Mesothelial cell of epicardium (in vitro differentiated cells): ENCODE results near the gene AARS2. TPM values are rescaled to one million over a fixed set of nuclear protein-coding genes. Genes with fewer than 3 reads are reported as not detected.

ENCODE experiments used
- DNase-seq, 2 experiments: peaks; one replicate each; pipeline ENCODE4 v3.0.0; 2021; ENCODE audit warnings: low spot score in 2 of 2; ENCODE audit not compliant: unreplicated experiment in 2 of 2
- H3K27ac Mint-ChIP-seq: 2 replicates; pipeline ENCODE4 v1.8.0; 2021; ENCODE audit warnings: mixed read lengths
- H3K27me3 Mint-ChIP-seq: 2 replicates; pipeline ENCODE4 v1.8.0; 2021; ENCODE audit warnings: low read depth, mixed read lengths
- H3K36me3 Mint-ChIP-seq: 2 replicates; pipeline ENCODE4 v1.8.0; 2021; ENCODE audit warnings: mixed read lengths
- H3K4me1 Mint-ChIP-seq: 2 replicates; pipeline ENCODE4 v1.8.0; 2021; ENCODE audit warnings: mixed read lengths
- H3K4me3 Mint-ChIP-seq: 2 replicates; pipeline ENCODE4 v1.8.0; 2021; ENCODE audit warnings: mild to moderate bottlenecking, moderate library complexity, mixed read lengths
- H3K9me3 Mint-ChIP-seq: 2 replicates; pipeline ENCODE4 v1.8.0; 2021; ENCODE audit warnings: mixed read lengths
- total RNA-seq: library from RNA; stranded (reverse); gene quantifications from 3 replicates; pipeline ENCODE4 v1.2.1, GENCODE V29; 2021
- TF ChIP-seq, protein P1 (sequence below): fragments of 200-600 bp; sonication (generic); IDR thresholded peaks from one replicate; pipeline ENCODE4 v1.5.0; 2021; ENCODE audit warnings: antibody characterized with exemption; ENCODE audit not compliant: unreplicated experiment

AARS2 gene
- total RNA-seq, 1 donor from 2014 or later = 33.4 TPM

DNA sequence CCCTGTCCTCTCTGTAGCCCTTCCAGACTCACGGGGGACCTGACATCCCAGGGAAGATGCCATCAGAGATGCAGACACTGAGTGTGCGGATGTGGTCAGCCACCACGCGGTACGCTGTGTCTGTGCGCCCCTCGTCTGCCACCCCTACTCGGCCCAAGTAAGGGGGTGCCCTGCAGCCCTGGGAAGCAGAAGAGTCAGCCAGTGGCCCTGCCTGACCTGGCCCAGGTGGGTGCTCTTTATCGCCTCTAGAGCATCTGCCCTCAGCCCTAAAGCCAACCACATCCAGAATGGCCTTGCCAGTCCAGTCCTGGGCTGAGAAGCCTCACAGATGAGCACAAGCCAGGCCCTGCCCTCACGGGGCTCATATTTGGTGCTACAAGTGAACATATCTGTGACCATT lies 5.9 kb downstream of the AARS2 start:
- no peak for DNase-seq
- H3K27me3 Mint-ChIP-seq = no peaks in the 10 kb centered on the region
- H3K4me3 Mint-ChIP-seq = no peak overlapping the region
- peaks cover 31% of the 10 kb centered on the region for H3K36me3 Mint-ChIP-seq
- no peaks in the 10 kb centered on the region for H3K9me3 Mint-ChIP-seq
- TF ChIP-seq, protein P1, sequence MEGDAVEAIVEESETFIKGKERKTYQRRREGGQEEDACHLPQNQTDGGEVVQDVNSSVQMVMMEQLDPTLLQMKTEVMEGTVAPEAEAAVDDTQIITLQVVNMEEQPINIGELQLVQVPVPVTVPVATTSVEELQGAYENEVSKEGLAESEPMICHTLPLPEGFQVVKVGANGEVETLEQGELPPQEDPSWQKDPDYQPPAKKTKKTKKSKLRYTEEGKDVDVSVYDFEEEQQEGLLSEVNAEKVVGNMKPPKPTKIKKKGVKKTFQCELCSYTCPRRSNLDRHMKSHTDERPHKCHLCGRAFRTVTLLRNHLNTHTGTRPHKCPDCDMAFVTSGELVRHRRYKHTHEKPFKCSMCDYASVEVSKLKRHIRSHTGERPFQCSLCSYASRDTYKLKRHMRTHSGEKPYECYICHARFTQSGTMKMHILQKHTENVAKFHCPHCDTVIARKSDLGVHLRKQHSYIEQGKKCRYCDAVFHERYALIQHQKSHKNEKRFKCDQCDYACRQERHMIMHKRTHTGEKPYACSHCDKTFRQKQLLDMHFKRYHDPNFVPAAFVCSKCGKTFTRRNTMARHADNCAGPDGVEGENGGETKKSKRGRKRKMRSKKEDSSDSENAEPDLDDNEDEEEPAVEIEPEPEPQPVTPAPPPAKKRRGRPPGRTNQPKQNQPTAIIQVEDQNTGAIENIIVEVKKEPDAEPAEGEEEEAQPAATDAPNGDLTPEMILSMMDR = no peak
- H3K27ac Mint-ChIP-seq = no peak overlapping the region
- H3K4me1 Mint-ChIP-seq = peaks cover 6% of the 10 kb centered on the region

DNA sequence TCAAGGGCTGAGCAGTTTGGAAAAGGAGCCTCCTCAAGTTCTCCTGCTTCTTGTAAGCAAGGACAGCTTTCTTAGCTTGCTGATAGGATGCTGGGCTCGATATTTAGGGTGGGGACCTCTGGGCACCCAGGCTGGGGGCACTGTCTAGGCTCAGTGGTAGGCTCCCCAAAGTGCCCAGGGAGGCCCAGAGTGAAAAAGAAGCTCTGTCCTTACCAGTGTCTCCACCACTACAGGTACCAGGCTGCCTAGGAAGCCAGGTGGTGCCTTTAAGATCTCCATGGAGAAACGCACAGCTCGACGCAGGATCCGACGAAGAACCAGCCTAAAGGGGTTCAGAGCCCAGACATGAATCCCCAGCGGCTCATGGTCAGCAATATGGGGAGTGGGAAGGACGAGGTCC lies 6.4 kb downstream of the AARS2 start:
- no peaks in the 10 kb centered on the region for H3K9me3 Mint-ChIP-seq
- no peak overlapping the region for H3K4me3 Mint-ChIP-seq
- peaks cover 31% of the 10 kb centered on the region for H3K36me3 Mint-ChIP-seq

DNA sequence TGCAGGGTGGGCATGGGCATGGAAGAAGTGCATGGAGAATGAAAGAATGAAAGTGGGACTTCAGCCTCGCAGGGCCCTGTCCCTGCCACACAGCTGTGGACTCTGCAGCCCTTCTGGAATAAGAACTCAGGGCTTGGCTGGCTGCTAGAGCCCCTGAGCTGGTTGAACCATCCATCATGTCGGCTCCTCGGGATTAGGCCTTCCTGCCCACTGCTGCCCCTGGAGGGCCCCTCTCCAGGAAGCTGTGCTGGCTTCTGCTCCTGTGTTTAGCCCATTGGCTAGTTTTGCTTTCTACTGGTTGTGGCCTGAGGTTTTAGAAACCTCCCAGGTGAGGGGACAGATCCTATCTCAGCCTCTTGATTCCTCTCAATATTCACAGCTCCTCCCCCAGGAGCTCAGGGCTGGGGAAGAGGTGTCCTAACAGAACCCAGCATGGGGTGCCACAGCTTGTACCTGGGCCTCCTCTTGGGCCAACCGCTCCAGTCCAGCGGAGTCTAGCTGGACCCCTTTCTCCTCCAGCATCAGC lies 7.9 kb downstream of the AARS2 start:
- no peaks in the 10 kb centered on the region for H3K4me1 Mint-ChIP-seq
- DNase-seq = no peak
- H3K4me3 Mint-ChIP-seq = no peak overlapping the region
- TF ChIP-seq, protein P1 = no peak
- no peaks in the 10 kb centered on the region for H3K9me3 Mint-ChIP-seq
- peaks cover 33% of the 10 kb centered on the region for H3K36me3 Mint-ChIP-seq
- no peaks in the 10 kb centered on the region for H3K27me3 Mint-ChIP-seq
- no peak overlapping the region for H3K27ac Mint-ChIP-seq

More for the DNA sequence above, 6.4 kb downstream of the AARS2 start:
- Mint-ChIP-seq H3K4me1 (peaks cover 1% of the 10 kb centered on the region), H3K27me3 (no peaks in the 10 kb centered on the region), H3K27ac (no peak overlapping the region)
- no peak for DNase-seq
- TF ChIP-seq, protein P1 = no peak

DNA sequence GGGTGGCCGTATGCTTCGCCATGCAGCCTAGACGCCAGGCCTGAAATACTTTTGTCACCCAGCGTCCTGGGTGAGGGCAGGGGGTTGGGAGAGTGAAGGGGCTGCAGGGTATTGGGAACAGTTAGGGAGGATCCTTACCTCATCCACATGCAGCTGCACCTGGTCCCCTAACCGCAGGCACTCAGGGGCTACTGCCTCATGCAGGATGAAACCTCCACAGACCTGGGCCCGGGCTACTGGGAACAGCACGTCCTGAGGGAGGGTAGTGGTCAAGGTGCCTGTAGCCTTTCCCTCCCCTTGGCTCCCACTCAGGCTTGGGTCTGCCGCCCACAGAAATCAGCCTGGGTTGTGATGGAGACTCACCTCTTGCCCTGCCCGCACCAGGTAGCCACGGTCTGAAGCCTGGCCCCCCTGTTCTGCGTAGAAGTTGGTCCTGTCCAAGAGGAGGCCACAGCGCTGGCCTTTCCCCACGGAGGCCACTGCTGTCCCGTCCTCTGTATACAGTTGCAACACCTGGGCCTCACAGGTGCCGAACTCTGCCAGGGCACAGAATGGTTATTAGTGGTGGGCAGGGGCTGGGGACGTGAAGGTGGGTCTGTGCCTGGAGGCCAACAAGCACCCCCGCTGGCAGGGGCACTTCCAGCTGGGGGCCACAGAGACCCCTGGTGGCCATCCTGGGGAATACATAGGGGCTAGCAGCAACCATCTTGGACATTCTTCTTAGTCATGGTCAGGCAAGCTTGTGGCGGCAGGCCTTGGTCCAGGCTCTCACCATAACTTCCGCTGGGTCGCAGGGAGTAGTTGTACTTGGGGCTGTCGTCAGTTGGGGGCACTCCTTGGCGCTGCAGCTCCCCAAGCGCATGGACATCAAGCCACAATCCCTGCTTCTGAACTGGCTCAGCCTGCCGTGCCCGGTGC lies 8.6 kb downstream of the AARS2 start:
- Mint-ChIP-seq H3K4me1 (no peaks in the 10 kb centered on the region), H3K27me3 (no peaks in the 10 kb centered on the region), H3K9me3 (no peaks in the 10 kb centered on the region), H3K36me3 (peaks cover 32% of the 10 kb centered on the region), H3K27ac (no peak overlapping the region), H3K4me3 (no peak overlapping the region)
- TF ChIP-seq, protein P1 = peak; percentile 80
- no peak for DNase-seq

DNA sequence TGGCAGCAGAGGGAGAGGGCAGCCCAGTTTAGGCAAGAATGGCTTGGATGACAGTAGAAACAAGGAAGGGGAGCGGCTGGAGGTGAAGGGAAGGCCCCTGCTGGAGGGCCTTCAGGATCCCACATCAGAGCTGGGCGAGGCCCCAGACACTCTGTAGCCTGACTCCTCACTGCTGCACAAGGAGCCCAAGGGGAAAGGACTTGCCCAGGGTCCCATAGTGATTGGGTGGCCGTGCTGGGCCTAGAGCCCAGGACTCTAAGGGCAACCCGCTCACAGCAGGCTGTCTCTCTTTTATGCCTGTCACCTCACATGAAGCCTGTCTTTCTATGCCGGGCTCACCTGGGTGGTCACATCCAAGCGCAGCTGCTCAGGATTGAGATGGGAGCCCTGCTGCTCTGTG lies 9.3 kb downstream of the AARS2 start:
- no peaks in the 10 kb centered on the region for H3K9me3 Mint-ChIP-seq
- H3K4me3 Mint-ChIP-seq = no peak overlapping the region
- H3K4me1 Mint-ChIP-seq = no peaks in the 10 kb centered on the region
- peaks cover 6% of the 10 kb centered on the region for H3K27me3 Mint-ChIP-seq
- DNase-seq = no peak
- H3K27ac Mint-ChIP-seq = no peak overlapping the region
- H3K36me3 Mint-ChIP-seq = peaks cover 28% of the 10 kb centered on the region
- TF ChIP-seq, protein P1 = no peak
